GM23338 (cell line): Measurements from ENCODE around the gene IGSF21. TPM values are rescaled to one million over a fixed set of nuclear protein-coding genes. Genes with fewer than 3 reads are reported as not detected.

Experiments
- CREB1 ChIP-seq: fragments of 250-450 bp; sonication (Bioruptor Pico); IDR thresholded peaks from 2 replicates; pipeline ENCODE4 v1.5.0; 2020; ENCODE audit warnings: low read depth, mild to moderate bottlenecking, moderate library complexity
- CTCF ChIP-seq, 2 experiments: fragments of 200-600 bp in 1 of 2; sonication (generic) in 1 of 2; conservative IDR thresholded peaks; 2 replicates each; pipeline versions ENCODE4 v1.5.1 to v1.6.1; 2016 to 2017; ENCODE audit warnings: antibody characterized with exemption in 2 of 2, low read depth in 2 of 2, mild to moderate bottlenecking in 2 of 2, moderate library complexity in 1 of 2
- EZH2 ChIP-seq: fragments of 200-600 bp; sonication (generic); IDR thresholded peaks from one replicate; pipeline ENCODE4 v1.8.0; 2017; ENCODE audit warnings: antibody characterized with exemption, mild to moderate bottlenecking, low read depth; ENCODE audit not compliant: unreplicated experiment
- EZH2phosphoT487 ChIP-seq: fragments of 200-600 bp; sonication (generic); IDR thresholded peaks from one replicate; pipeline ENCODE4 v1.8.1; 2018; ENCODE audit warnings: antibody characterized with exemption; ENCODE audit not compliant: unreplicated experiment
- NANOG ChIP-seq: IDR thresholded peaks from 2 replicates; pipeline ENCODE4 v1.6.1; 2016; ENCODE audit warnings: antibody characterized with exemption, borderline replicate concordance
- POLR2AphosphoS5 ChIP-seq: IDR thresholded peaks from 2 replicates; pipeline ENCODE4 v1.6.1; 2016; ENCODE audit warnings: antibody characterized with exemption, low read depth
- REST ChIP-seq: IDR thresholded peaks from one replicate; pipeline ENCODE4 v1.6.1; 2018; ENCODE audit warnings: antibody characterized with exemption; ENCODE audit not compliant: unreplicated experiment
- STAT1 ChIP-seq: IDR thresholded peaks from one replicate; pipeline ENCODE4 v1.6.1; 2016; ENCODE audit warnings: antibody characterized with exemption; ENCODE audit not compliant: unreplicated experiment
- ZNF331 ChIP-seq: fragments of 250-450 bp; sonication (Bioruptor Pico); IDR thresholded peaks from 2 replicates; pipeline ENCODE4 v1.5.0; 2020; ENCODE audit warnings: low read depth, mild to moderate bottlenecking, moderate library complexity
- ZNF462 ChIP-seq: fragments of 250-450 bp; sonication (Bioruptor Pico); IDR thresholded peaks from 2 replicates; pipeline ENCODE4 v1.5.0; 2020; ENCODE audit warnings: mild to moderate bottlenecking, moderate library complexity
- polyA plus RNA-seq: library from polyadenylated mRNA; unstranded; fragments of >200 nt; fragmentation: Nextera tagmentation; extraction: Ambion mirVana; gene quantifications from 2 replicates; pipeline ENCODE4 v1.2.1, GENCODE V29; 2016
- total RNA-seq: library from RNA; depleted of rRNA; stranded (reverse); fragments of >200 nt; shearing (Covaris generic); gene quantifications from 2 replicates; pipeline ENCODE4 v1.2.3, GENCODE V29; 2014

Gene IGSF21
- total and polyA plus RNA-seq, 2 experiments from 2014 or later = 15.6 to 15.7 TPM

- TF ChIP-seq ZNF462 (CRISPR knock-in tag) = no peak
- no peak for TF ChIP-seq EZH2phosphoT487
- TF ChIP-seq ZNF331 (CRISPR knock-in tag) = no peak
- TF ChIP-seq REST = no peak
- TF ChIP-seq NANOG = no peak
- TF ChIP-seq CTCF (conservative IDR thresholded peaks at IDR 0.05; ENCODE audit: low read depth in 2 of 2) = no peak
- TF ChIP-seq STAT1 = no peak
- no peak for TF ChIP-seq CREB1 (CRISPR knock-in tag)
- no peak for TF ChIP-seq EZH2
- TF ChIP-seq POLR2AphosphoS5 = no peak
Observed at GRCh38 chr1:18239671-18240070, 132.1 kb downstream of the IGSF21 start (continued).
